ENCODE data around the gene ROBO1. TPM values are rescaled to one million over a fixed set of nuclear protein-coding genes. Genes with fewer than 3 reads are reported as not detected.

Gene ROBO1
- total RNA-seq, 1 donor: 69.8 TPM

DNA sequence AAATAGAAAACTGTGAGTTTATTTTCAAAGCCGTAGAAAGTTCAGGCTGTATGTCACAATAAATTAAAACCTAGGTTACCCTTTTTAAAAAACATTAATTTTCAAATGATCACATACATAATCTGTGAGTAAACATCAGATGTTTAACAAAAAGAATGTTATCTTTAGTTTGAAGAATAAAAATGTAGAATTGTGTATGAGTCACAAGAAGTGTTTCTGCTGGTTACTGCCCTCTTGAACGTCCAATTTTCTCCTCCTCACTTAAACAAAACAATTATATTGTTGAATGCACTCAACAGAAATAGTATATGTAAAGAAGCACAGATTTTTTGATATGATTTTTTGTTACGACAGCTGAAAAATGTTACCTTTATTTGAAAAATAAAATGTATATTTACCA is 855.1 kb downstream of the ROBO1 start:
- no peaks in the 10 kb centered on the region for H3K9me3 ChIP-seq (ENCODE audit: low read depth, low read length)
- no peaks in the 10 kb centered on the region for H3K36me3 ChIP-seq (ENCODE audit: insufficient read depth, low read length)
- no peak overlapping the region for H3K4me3 ChIP-seq (ENCODE audit: insufficient read depth, low read length)
- no peaks in the 10 kb centered on the region for H4K20me1 ChIP-seq (ENCODE audit: insufficient read depth, low read length)
- H3K4me2 ChIP-seq (ENCODE audit: insufficient read depth, low read length): no peak overlapping the region
- H3K27me3 ChIP-seq (ENCODE audit: insufficient read depth, low read length): no peaks in the 10 kb centered on the region
- no peak overlapping the region for H3K27ac ChIP-seq (ENCODE audit: low read depth, low read length)
- H3K79me2 ChIP-seq (ENCODE audit: insufficient read depth, low read length): no peaks in the 10 kb centered on the region
- DNase-seq (ENCODE audit: insufficient read length, low spot score, missing footprints): no peak
- TF ChIP-seq CTCF (IDR thresholded peaks at IDR 0.05; ENCODE audit: extremely low read depth, low read depth, low read length): no peak
- peaks cover 3% of the 10 kb centered on the region for H3K4me1 ChIP-seq (ENCODE audit: insufficient read depth, low read length)
- no peak overlapping the region for H2AFZ ChIP-seq (ENCODE audit: low read length)

DNA sequence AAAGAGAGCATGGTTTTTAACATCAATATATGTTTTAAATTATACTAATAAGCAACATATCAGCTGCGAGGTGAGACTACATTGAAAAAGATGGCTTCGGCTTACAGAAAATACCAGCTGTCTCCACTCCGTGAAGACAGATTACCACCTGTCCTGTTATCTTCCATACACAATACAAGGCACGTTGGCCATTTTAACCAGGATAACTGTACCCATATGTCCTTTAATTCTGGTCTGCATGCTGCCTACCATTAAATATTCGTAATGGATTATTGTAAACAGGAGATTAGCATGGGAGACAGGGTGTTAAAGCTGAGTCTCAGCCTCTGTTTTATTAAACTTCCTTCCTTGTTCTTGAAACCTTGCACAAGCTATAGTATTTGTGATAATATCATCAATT is 855.5 kb downstream of the ROBO1 start:
- H3K9me3 ChIP-seq (ENCODE audit: low read depth, low read length): no peaks in the 10 kb centered on the region
- H2AFZ ChIP-seq (ENCODE audit: low read length): no peak overlapping the region
- H3K27me3 ChIP-seq (ENCODE audit: insufficient read depth, low read length): no peaks in the 10 kb centered on the region
- H3K4me3 ChIP-seq (ENCODE audit: insufficient read depth, low read length): no peak overlapping the region
- H3K79me2 ChIP-seq (ENCODE audit: insufficient read depth, low read length): no peaks in the 10 kb centered on the region
- no peaks in the 10 kb centered on the region for H4K20me1 ChIP-seq (ENCODE audit: insufficient read depth, low read length)
- no peak for DNase-seq (ENCODE audit: insufficient read length, low spot score, missing footprints)
- H3K4me1 ChIP-seq (ENCODE audit: insufficient read depth, low read length): no peaks in the 10 kb centered on the region
- no peak overlapping the region for H3K27ac ChIP-seq (ENCODE audit: low read depth, low read length)
- no peak overlapping the region for H3K4me2 ChIP-seq (ENCODE audit: insufficient read depth, low read length)
- TF ChIP-seq CTCF (IDR thresholded peaks at IDR 0.05; ENCODE audit: extremely low read depth, low read depth, low read length): no peak
- H3K36me3 ChIP-seq (ENCODE audit: insufficient read depth, low read length): no peaks in the 10 kb centered on the region

- no peak for TF ChIP-seq CTCF (IDR thresholded peaks at IDR 0.05; ENCODE audit: extremely low read depth, low read depth, low read length)
- Histone ChIP-seq H3K4me3 (ENCODE audit: insufficient read depth, low read length) (no peak overlapping the region), H3K4me1 (ENCODE audit: insufficient read depth, low read length) (no peaks in the 10 kb centered on the region), H2AFZ (ENCODE audit: low read length) (no peak overlapping the region), H4K20me1 (ENCODE audit: insufficient read depth, low read length) (no peaks in the 10 kb centered on the region), H3K36me3 (ENCODE audit: insufficient read depth, low read length) (no peaks in the 10 kb centered on the region), H3K4me2 (ENCODE audit: insufficient read depth, low read length) (no peak overlapping the region), H3K79me2 (ENCODE audit: insufficient read depth, low read length) (no peaks in the 10 kb centered on the region), H3K27ac (ENCODE audit: low read depth, low read length) (no peak overlapping the region), H3K9me3 (ENCODE audit: low read depth, low read length) (no peaks in the 10 kb centered on the region), H3K27me3 (ENCODE audit: insufficient read depth, low read length) (no peaks in the 10 kb centered on the region)
- no peak for DNase-seq (ENCODE audit: insufficient read length, low spot score, missing footprints)
Observed at GRCh38 chr3:78911394-78911793, 856.4 kb downstream of the ROBO1 start.

DNA sequence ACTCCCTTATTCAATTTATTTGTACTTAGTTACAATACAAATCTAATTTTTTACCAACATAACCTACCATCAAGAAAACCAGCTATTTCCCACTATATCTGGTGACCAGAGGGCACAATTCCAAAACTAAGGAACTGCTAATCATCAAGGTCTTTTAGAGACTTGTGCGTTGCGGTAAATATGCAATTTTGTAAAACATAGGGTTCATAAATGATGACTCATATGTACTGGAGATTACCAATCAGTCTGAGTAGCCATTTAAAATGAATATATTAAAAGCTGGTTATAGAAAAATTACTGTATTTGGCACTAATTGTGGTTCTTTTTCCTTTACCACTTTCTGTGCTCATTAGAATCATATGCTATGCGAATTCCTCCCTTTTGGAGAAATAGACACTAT is 859.6 kb downstream of the ROBO1 start:
- DNase-seq (ENCODE audit: insufficient read length, low spot score, missing footprints): no peak
- Histone ChIP-seq H3K27ac (ENCODE audit: low read depth, low read length) (no peak overlapping the region), H3K36me3 (ENCODE audit: insufficient read depth, low read length) (no peaks in the 10 kb centered on the region), H3K9me3 (ENCODE audit: low read depth, low read length) (no peaks in the 10 kb centered on the region), H4K20me1 (ENCODE audit: insufficient read depth, low read length) (no peaks in the 10 kb centered on the region), H3K27me3 (ENCODE audit: insufficient read depth, low read length) (no peaks in the 10 kb centered on the region), H3K4me3 (ENCODE audit: insufficient read depth, low read length) (no peak overlapping the region), H3K79me2 (ENCODE audit: insufficient read depth, low read length) (no peaks in the 10 kb centered on the region), H2AFZ (ENCODE audit: low read length) (no peak overlapping the region), H3K4me1 (ENCODE audit: insufficient read depth, low read length) (no peaks in the 10 kb centered on the region), H3K4me2 (ENCODE audit: insufficient read depth, low read length) (no peak overlapping the region)
- no peak for TF ChIP-seq CTCF (IDR thresholded peaks at IDR 0.05; ENCODE audit: extremely low read depth, low read depth, low read length)
